HG03469 (cell line): ENCODE data around the gene SELENOS.

Source experiments
- ATAC-seq: cut with Tn5 transposase; IDR thresholded peaks from one replicate; pipeline ENCODE4 v1.9.1; 2021; ENCODE audit warnings: mild to moderate bottlenecking, moderate library complexity, moderate number of reproducible peaks; ENCODE audit not compliant: unreplicated experiment

The SELENOS gene

DNA sequence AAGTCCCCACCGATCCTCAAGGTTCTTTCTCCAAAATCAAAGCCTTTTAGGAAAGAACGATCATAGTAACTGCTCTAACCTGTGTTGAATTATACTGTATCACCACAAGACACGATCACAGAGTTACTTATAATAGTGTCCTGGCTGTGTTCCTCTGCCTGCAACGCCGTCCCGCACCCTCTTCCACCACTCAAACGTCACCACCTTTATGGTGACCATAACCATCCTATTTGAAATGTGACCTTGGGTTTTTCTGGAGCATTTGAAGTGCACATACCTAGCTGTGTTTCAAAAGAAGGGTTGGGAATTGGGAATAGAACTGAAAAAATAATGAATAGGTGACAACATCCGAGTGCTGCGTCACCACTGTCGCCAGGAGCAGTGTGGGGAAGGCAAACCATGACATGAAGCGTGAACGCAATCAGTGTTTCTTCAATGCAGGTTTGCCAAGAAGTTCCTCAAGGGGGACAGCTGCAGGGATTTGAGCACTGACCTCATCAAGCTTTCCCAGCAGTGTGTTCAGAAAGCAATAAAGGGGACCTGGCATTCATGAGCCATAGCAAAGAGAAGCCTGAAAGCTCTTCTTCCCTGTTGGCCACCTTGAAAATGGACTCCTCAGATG, 769 bp upstream of the SELENOS start:
- no peak for ATAC-seq

DNA sequence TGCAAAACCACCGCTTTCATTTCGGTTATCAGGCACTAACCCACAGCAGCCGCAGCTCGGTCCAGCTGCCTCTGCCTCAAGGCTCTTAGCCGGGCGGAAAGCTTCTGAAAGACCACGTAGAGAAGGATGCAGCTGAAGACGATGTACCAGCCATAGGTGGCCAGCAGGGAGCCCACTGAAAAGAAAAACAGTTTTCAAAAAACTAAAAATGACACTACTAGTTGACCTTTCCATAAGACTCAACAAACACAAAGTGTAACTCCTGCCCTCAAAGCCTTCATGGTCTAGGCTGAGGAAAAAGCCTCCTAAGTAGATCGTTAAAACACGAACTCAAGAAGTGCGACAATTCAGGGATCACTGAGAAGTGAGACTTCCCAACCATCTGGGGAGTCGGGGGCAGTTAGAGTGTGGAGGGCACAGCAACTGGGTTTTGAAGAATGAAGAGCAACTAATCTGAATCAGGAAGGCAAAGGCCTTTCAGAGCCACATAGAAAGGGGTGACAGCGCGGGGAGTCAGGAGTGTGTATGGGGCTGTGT, 716 bp downstream of the SELENOS start:
- peak; percentile 35 for ATAC-seq

DNA sequence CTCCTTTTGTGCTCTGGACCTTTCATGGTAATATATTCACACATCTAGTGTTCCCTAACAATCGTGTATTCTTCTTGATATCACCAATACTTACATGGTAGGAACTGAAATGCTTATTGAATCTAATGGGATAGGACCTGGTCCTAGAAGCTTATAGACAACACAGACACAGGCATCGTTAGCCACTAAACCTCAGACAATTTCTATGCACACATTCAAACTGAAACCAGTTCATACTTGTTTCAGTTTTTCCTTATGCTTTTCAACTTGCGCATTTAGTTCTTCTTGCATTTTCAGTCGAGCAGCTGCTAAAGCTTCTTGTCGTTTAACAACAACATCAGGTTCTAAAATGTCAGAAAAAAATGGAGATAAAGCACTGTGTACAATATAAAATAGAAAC, 2.3 kb downstream of the SELENOS start:
- ATAC-seq, result no peak

- ATAC-seq, result no peak
Measured at GRCh38 chr15:101273534-101273933, 3.8 kb downstream of the SELENOS start.

- ATAC-seq, result no peak
Measured at GRCh38 chr15:101272584-101272983, 4.7 kb downstream of the SELENOS start.

GRCh38 chr15:101269479-101270223, 7.6 kb downstream of the SELENOS start:
- no peak for ATAC-seq

- no peak for ATAC-seq
Measured at GRCh38 chr15:101267320-101268104, 9.8 kb downstream of the SELENOS start.

- no peak for ATAC-seq
Measured at GRCh38 chr15:101266787-101267186, 10.5 kb downstream of the SELENOS start.

- ATAC-seq, result no peak
Measured at GRCh38 chr15:101266034-101266433, 11.3 kb downstream of the SELENOS start.

GRCh38 chr15:101264911-101265641, 12.2 kb downstream of the SELENOS start:
- no peak for ATAC-seq

- ATAC-seq, result no peak
Measured at GRCh38 chr15:101264011-101264410, 13.3 kb downstream of the SELENOS start.

- ATAC-seq, result no peak
Measured at GRCh38 chr15:101262551-101262950, 14.7 kb downstream of the SELENOS start.

GRCh38 chr15:101258238-101259144, 18.8 kb downstream of the SELENOS start:
- ATAC-seq, result no peak

GRCh38 chr15:101256757-101257156, 20.5 kb downstream of the SELENOS start:
- ATAC-seq, result no peak

- no peak for ATAC-seq
Measured at GRCh38 chr15:101255615-101256241, 21.6 kb downstream of the SELENOS start.

- no peak for ATAC-seq
Measured at GRCh38 chr15:101255051-101255395, 22.3 kb downstream of the SELENOS start.

GRCh38 chr15:101254157-101255050, 22.9 kb downstream of the SELENOS start:
- ATAC-seq, result no peak

DNA sequence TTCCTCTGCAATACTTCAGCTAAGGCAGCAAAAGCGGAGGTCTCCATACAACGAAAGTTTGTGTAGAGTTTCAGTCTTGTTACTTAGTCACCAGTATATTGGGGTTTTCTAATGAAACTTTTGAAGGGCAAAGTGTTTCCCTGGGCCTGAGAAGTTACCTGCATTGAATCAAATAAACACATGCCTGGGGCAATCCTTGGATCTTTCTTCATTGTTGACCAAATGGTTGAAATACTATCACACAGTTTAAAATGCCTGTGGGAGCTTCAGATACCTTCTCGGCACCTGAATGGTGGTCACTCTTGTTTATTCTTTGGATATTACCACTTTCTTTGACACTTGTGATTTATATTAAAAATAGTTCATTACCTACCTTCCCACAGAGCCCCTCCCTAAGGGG, 24.4 kb downstream of the SELENOS start:
- no peak for ATAC-seq
